MCF 10A (cell line): ENCODE results near the gene HAUS7. TPM values are rescaled to one million over a fixed set of nuclear protein-coding genes. Genes with fewer than 3 reads are reported as not detected.

Experiments used
- BruUV-seq: library from RNA; stranded (reverse); fragments of 400-500 nt; replicated peaks from 2 replicates; lab custom pipeline; 2021; lab: Mats Ljungman, UMichigan
- CTCF ChIA-PET: fragments of 300-600 bp; sonication (Branson Sonifier 250); formaldehyde crosslinking; extraction: SDS; loops from one replicate; lab custom pipeline; 2021; ENCODE audit warnings: antibody characterized with exemption, inconsistent platforms; lab: Yijun Ruan, JAX
- POLR2A ChIA-PET: fragments of 300-600, 350-650 bp; sonication (Branson Sonifier 250); formaldehyde crosslinking; extraction: SDS; loops from one replicate; lab custom pipeline; 2020; ENCODE audit warnings: antibody characterized with exemption, inconsistent platforms; lab: Yijun Ruan, JAX
- DNase-seq: peaks from one replicate; pipeline ENCODE4 v3.0.0-alpha.2; 2018; ENCODE audit not compliant: unreplicated experiment
- H3K27ac Mint-ChIP-seq: one replicate; pipeline ENCODE4 v1.8.0; 2022; ENCODE audit warnings: mild to moderate bottlenecking, low read depth, mixed read lengths; ENCODE audit not compliant: unreplicated experiment
- H3K27me3 Mint-ChIP-seq: one replicate; pipeline ENCODE4 v1.8.0; 2022; ENCODE audit warnings: mixed read lengths; ENCODE audit not compliant: insufficient read depth, unreplicated experiment
- H3K36me3 Mint-ChIP-seq: one replicate; pipeline ENCODE4 v1.8.0; 2022; ENCODE audit warnings: mild to moderate bottlenecking, moderate library complexity, mixed read lengths; ENCODE audit not compliant: insufficient read depth, unreplicated experiment
- H3K4me1 Mint-ChIP-seq: one replicate; pipeline ENCODE4 v1.8.0; 2022; ENCODE audit warnings: mixed read lengths; ENCODE audit not compliant: insufficient read depth, unreplicated experiment
- H3K4me3 Mint-ChIP-seq: one replicate; pipeline ENCODE4 v1.8.0; 2022; ENCODE audit warnings: mild to moderate bottlenecking, moderate library complexity, mixed read lengths; ENCODE audit not compliant: unreplicated experiment
- H3K9me3 Mint-ChIP-seq: one replicate; pipeline ENCODE4 v1.8.0; 2022; ENCODE audit warnings: mixed read lengths; ENCODE audit not compliant: unreplicated experiment
- CTCF ChIP-seq: fragments of 200-600 bp; IDR thresholded peaks from one replicate; pipeline ENCODE4 v1.8.0; 2022; ENCODE audit warnings: antibody characterized with exemption, mild to moderate bottlenecking; ENCODE audit not compliant: unreplicated experiment
- intact Hi-C: fragments of 100-400 bp; cut with micrococcal nuclease; formaldehyde crosslinking; loops from 2 replicates; pipeline ENCODE4 v1.14.1; 2022
- total RNA-seq: library from RNA; stranded (reverse); gene quantifications from 2 replicates; pipeline ENCODE4 v1.2.3, GENCODE V29; 2022

The HAUS7 gene
- total RNA-seq, 1 experiment from 2014 or later = 19.4 TPM

GRCh38 chrX:153485396-153486080, 15.2 kb upstream of the HAUS7 start:
- Mint-ChIP-seq H3K27ac (no peak overlapping the region), H3K4me1 (no peaks in the 10 kb centered on the region), H3K27me3 (no peaks in the 10 kb centered on the region), H3K4me3 (no peak overlapping the region), H3K9me3 (no peaks in the 10 kb centered on the region), H3K36me3 (no peaks in the 10 kb centered on the region)
- intact Hi-C loops = no loop called here
- ChIA-PET POLR2A (interaction anchor here (0.6 kb wide), 1 partner anchor 304 kb away, joined by 4 read pairs; no protein-coding TSS in a partner anchor), CTCF (interaction anchor here (1.2 kb wide), 1 partner anchor 22 kb away, joined by 6 read pairs; no protein-coding TSS in a partner anchor)
- no TSS peak for BruUV-seq
- no peak for DNase-seq
- TF ChIP-seq CTCF = no peak

- no peaks in the 10 kb centered on the region for H3K36me3 Mint-ChIP-seq
- BruUV-seq = no TSS peak
- ChIA-PET POLR2A (no interaction called here), CTCF (no interaction called here)
- no peaks in the 10 kb centered on the region for H3K4me1 Mint-ChIP-seq
- H3K27ac Mint-ChIP-seq = no peak overlapping the region
- TF ChIP-seq CTCF = no peak
- H3K9me3 Mint-ChIP-seq = no peaks in the 10 kb centered on the region
- no peak overlapping the region for H3K4me3 Mint-ChIP-seq
- intact Hi-C loops = no loop called here
- no peaks in the 10 kb centered on the region for H3K27me3 Mint-ChIP-seq
- no peak for DNase-seq
These were observed 12.1 kb upstream of the HAUS7 start for GRCh38 chrX:153482376-153483015.

- Mint-ChIP-seq H3K9me3 (no peaks in the 10 kb centered on the region), H3K36me3 (no peaks in the 10 kb centered on the region), H3K4me1 (no peaks in the 10 kb centered on the region), H3K27ac (no peak overlapping the region), H3K4me3 (no peak overlapping the region), H3K27me3 (no peaks in the 10 kb centered on the region)
- POLR2A ChIA-PET = no interaction called here
- intact Hi-C loops = no loop called here
- CTCF ChIA-PET = no interaction called here
- no peak for DNase-seq
- no peak for TF ChIP-seq CTCF
- no TSS peak for BruUV-seq
These were observed 10.7 kb upstream of the HAUS7 start for GRCh38 chrX:153481043-153481442.

GRCh38 chrX:153478746-153479145, 8.4 kb upstream of the HAUS7 start:
- ChIA-PET CTCF (no interaction called here), POLR2A (no interaction called here)
- no peaks in the 10 kb centered on the region for H3K4me1 Mint-ChIP-seq
- intact Hi-C loops = no loop called here
- DNase-seq = no peak
- TF ChIP-seq CTCF = no peak
- no peaks in the 10 kb centered on the region for H3K27me3 Mint-ChIP-seq
- BruUV-seq = no TSS peak
- H3K27ac Mint-ChIP-seq = no peak overlapping the region
- H3K9me3 Mint-ChIP-seq = no peaks in the 10 kb centered on the region
- H3K4me3 Mint-ChIP-seq = no peak overlapping the region
- no peaks in the 10 kb centered on the region for H3K36me3 Mint-ChIP-seq
